ENCODE data around the gene IGLL5.

Gene IGLL5

GRCh38 chr22:22866381-22867111 lies 21.1 kb upstream of the IGLL5 start:
- H3K9me3 ChIP-seq (ENCODE audit: control insufficient read depth, insufficient read depth, low read depth, low read length), result no peaks in the 10 kb centered on the region
- POLR2A ChIA-PET, result no interaction called here
- no peaks in the 10 kb centered on the region for H3K4me1 ChIP-seq (ENCODE audit: control insufficient read depth, insufficient read depth, low read length)
- no peak overlapping the region for H3K4me3 ChIP-seq (ENCODE audit: low read depth, low read length)
- H3K27ac ChIP-seq (ENCODE audit: extremely low read depth, low read depth, low read length), result no peak overlapping the region
- CTCF ChIA-PET, result interaction anchor here (0.6 to 4.6 kb wide), 7 partner anchors 11 to 358 kb away, joined by 3 to 25 read pairs (median 4); partner anchors contain the start of gene ZNF280B
- TF ChIP-seq PRDM1 (tag by site-specific recombination; IDR thresholded peaks at IDR 0.05), result no peak
- TF ChIP-seq ZNF629 (tag by site-specific recombination; IDR thresholded peaks at IDR 0.05), result peak; percentile 63
- TF ChIP-seq ZNF560 (tag by site-specific recombination; IDR thresholded peaks at IDR 0.05; ENCODE audit: borderline replicate concordance), result no peak
- TF ChIP-seq ZNF660 (tag by site-specific recombination; IDR thresholded peaks at IDR 0.05), result 0 out of 2 replicates have a peak, but pooled peaks have one; percentile 14
- TF ChIP-seq ZBTB21 (tag by site-specific recombination; IDR thresholded peaks at IDR 0.05), result peak; percentile 78
- no peak for TF ChIP-seq ZNF549 (tag by site-specific recombination; IDR thresholded peaks at IDR 0.05)
- TF ChIP-seq BCL11B (tag by site-specific recombination; IDR thresholded peaks at IDR 0.05; ENCODE audit: low read depth), result no peak
- peak; percentile 28; the same call in 1 of the 2 replicates for TF ChIP-seq ZBTB48 (tag by site-specific recombination; IDR thresholded peaks at IDR 0.05)
- H3K36me3 ChIP-seq (ENCODE audit: control insufficient read depth in 2 of 2, insufficient read depth in 1 of 2, low read length in 2 of 2), result no peaks in the 10 kb centered on the region

GRCh38 chr22:22867996-22868715 lies 19.5 kb upstream of the IGLL5 start:
- ChIA-PET POLR2A (no interaction called here), CTCF (interaction anchor here (0.9 to 1.4 kb wide), 3 partner anchors 9 to 16 kb away, joined by 3 to 5 read pairs (median 4); no protein-coding TSS in a partner anchor)
- no peak overlapping the region for H3K4me3 ChIP-seq (ENCODE audit: low read depth, low read length)
- H3K9me3 ChIP-seq (ENCODE audit: control insufficient read depth, insufficient read depth, low read depth, low read length), result no peaks in the 10 kb centered on the region
- no peaks in the 10 kb centered on the region for H3K36me3 ChIP-seq (ENCODE audit: control insufficient read depth in 2 of 2, insufficient read depth in 1 of 2, low read length in 2 of 2)
- TF ChIP-seq, protein P1, sequence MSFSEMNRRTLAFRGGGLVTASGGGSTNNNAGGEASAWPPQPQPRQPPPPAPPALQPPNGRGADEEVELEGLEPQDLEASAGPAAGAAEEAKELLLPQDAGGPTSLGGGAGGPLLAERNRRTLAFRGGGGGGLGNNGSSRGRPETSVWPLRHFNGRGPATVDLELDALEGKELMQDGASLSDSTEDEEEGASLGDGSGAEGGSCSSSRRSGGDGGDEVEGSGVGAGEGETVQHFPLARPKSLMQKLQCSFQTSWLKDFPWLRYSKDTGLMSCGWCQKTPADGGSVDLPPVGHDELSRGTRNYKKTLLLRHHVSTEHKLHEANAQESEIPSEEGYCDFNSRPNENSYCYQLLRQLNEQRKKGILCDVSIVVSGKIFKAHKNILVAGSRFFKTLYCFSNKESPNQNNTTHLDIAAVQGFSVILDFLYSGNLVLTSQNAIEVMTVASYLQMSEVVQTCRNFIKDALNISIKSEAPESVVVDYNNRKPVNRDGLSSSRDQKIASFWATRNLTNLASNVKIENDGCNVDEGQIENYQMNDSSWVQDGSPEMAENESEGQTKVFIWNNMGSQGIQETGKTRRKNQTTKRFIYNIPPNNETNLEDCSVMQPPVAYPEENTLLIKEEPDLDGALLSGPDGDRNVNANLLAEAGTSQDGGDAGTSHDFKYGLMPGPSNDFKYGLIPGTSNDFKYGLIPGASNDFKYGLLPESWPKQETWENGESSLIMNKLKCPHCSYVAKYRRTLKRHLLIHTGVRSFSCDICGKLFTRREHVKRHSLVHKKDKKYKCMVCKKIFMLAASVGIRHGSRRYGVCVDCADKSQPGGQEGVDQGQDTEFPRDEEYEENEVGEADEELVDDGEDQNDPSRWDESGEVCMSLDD (tag by site-specific recombination; IDR thresholded peaks at IDR 0.05), result no peak
- TF ChIP-seq SP3 (tag by site-specific recombination; IDR thresholded peaks at IDR 0.05) (no peak), RBAK (tag by site-specific recombination; IDR thresholded peaks at IDR 0.05) (no peak), ZNF585B (tag by site-specific recombination; IDR thresholded peaks at IDR 0.05) (no peak), ZNF114 (tag by site-specific recombination; IDR thresholded peaks at IDR 0.05) (no peak), ZSCAN30 (tag by site-specific recombination; IDR thresholded peaks at IDR 0.05) (no peak), ZNF2 (tag by site-specific recombination; IDR thresholded peaks at IDR 0.05) (no peak), ZNF155 (tag by site-specific recombination; IDR thresholded peaks at IDR 0.05) (no peak), OVOL3 (tag by site-specific recombination; IDR thresholded peaks at IDR 0.05) (no peak), ZFP3 (tag by site-specific recombination; IDR thresholded peaks at IDR 0.05; ENCODE audit: low read depth) (no peak), TSHZ1 (tag by site-specific recombination; IDR thresholded peaks at IDR 0.05; ENCODE audit: borderline replicate concordance) (no peak)
- no peaks in the 10 kb centered on the region for H3K4me1 ChIP-seq (ENCODE audit: control insufficient read depth, insufficient read depth, low read length)
- no peak overlapping the region for H3K27ac ChIP-seq (ENCODE audit: extremely low read depth, low read depth, low read length)
